HepG2 (cell line): ENCODE results near the gene ZNF331. TPM values are rescaled to one million over a fixed set of nuclear protein-coding genes. Genes with fewer than 3 reads are reported as not detected.

Experiments
- CAMTA2 ChIP-seq: sonication (generic); formaldehyde crosslinking; IDR thresholded peaks from 2 replicates; pipeline ENCODE4 v1.4.0; 2020; ENCODE audit warnings: mild to moderate bottlenecking, missing genetic modification reagents, borderline replicate concordance
- CREM ChIP-seq, 2 experiments: sonication (generic) in 1 of 2; formaldehyde crosslinking in 1 of 2; IDR thresholded peaks; 2 replicates each; pipeline versions ENCODE4 v1.4.0 to v1.6.1; 2016 to 2020; ENCODE audit warnings: antibody characterized with exemption in 1 of 2, mild to moderate bottlenecking in 1 of 2, missing genetic modification reagents in 1 of 2
- DDIT3 ChIP-seq: sonication (generic); formaldehyde crosslinking; IDR thresholded peaks from 2 replicates; pipeline ENCODE4 v1.4.0; 2020; ENCODE audit warnings: mild to moderate bottlenecking, missing genetic modification reagents
- FOSL1 ChIP-seq: sonication (generic); formaldehyde crosslinking; IDR thresholded peaks from 2 replicates; pipeline ENCODE4 v1.9.0; 2021; ENCODE audit warnings: missing genetic modification reagents, borderline replicate concordance
- HDAC2 ChIP-seq: sonication (generic); formaldehyde crosslinking; IDR thresholded peaks from 2 replicates; pipeline ENCODE4 v1.4.0; 2020; ENCODE audit warnings: missing genetic modification reagents
- MTA1 ChIP-seq: sonication (generic); formaldehyde crosslinking; IDR thresholded peaks from 2 replicates; pipeline ENCODE4 v1.4.0; 2020; ENCODE audit warnings: missing genetic modification reagents, mild to moderate bottlenecking, borderline replicate concordance
- REXO4 ChIP-seq: sonication (generic); formaldehyde crosslinking; IDR thresholded peaks from 2 replicates; pipeline ENCODE4 v1.8.0; 2022; ENCODE audit warnings: missing genetic modification reagents, mild to moderate bottlenecking, borderline replicate concordance
- SMARCE1 ChIP-seq: fragments of 450-650 bp; IDR thresholded peaks from 2 replicates; pipeline ENCODE4 v1.6.1; 2017; ENCODE audit warnings: borderline replicate concordance
- ZBTB37 ChIP-seq: sonication (generic); formaldehyde crosslinking; IDR thresholded peaks from 2 replicates; pipeline ENCODE4 v1.4.0; 2020; ENCODE audit warnings: mild to moderate bottlenecking, missing genetic modification reagents
- ZBTB4 ChIP-seq: sonication (generic); formaldehyde crosslinking; IDR thresholded peaks from 2 replicates; pipeline ENCODE4 v1.4.0; 2020; ENCODE audit warnings: missing genetic modification reagents, mild to moderate bottlenecking, borderline replicate concordance
- ZFY ChIP-seq: sonication (generic); formaldehyde crosslinking; IDR thresholded peaks from 2 replicates; pipeline ENCODE4 v1.4.0; 2020; ENCODE audit warnings: missing genetic modification reagents
- ZMAT3 ChIP-seq: sonication (generic); formaldehyde crosslinking; conservative IDR thresholded peaks from 2 replicates; pipeline ENCODE4 v1.7.0; 2021; ENCODE audit warnings: missing genetic modification reagents
- ZMYM2 ChIP-seq: sonication (generic); formaldehyde crosslinking; IDR thresholded peaks from 2 replicates; pipeline ENCODE4 v1.8.0; 2022; ENCODE audit warnings: mild to moderate bottlenecking, missing genetic modification reagents
- ZNF12 ChIP-seq: sonication (generic); formaldehyde crosslinking; IDR thresholded peaks from 2 replicates; pipeline ENCODE4 v1.5.0; 2020; ENCODE audit warnings: missing genetic modification reagents
- ZNF446 ChIP-seq: sonication (generic); formaldehyde crosslinking; IDR thresholded peaks from 2 replicates; pipeline ENCODE4 v1.5.0; 2020; ENCODE audit warnings: mild to moderate bottlenecking, missing genetic modification reagents
- ZNF7 ChIP-seq: IDR thresholded peaks from 2 replicates; pipeline ENCODE4 v1.6.1; 2016; ENCODE audit warnings: missing biosample characterization, missing genetic modification reagents
- polyA plus RNA-seq, 8 experiments: library from polyadenylated mRNA; depleted of rRNA in 3 of 8; stranded (reverse) in 7 of 8; unstranded in 1 of 8; fragments of >200 nt; fragmentation: Illumina TruSeq in 4 of 8; extraction: Trizol in 4 of 8; gene quantifications; 2 replicates each; pipeline versions ENCODE4 v1.2.1 to v1.2.3, GENCODE V29; 2011 to 2016; ENCODE audit warnings: low read depth in 4 of 8, missing spikeins in 1 of 8, mixed read lengths in 1 of 8; ENCODE audit not compliant: insufficient read depth in 1 of 8
- total RNA-seq, 5 experiments: library from RNA; depleted of rRNA; stranded (reverse); fragments of >200 nt; fragmentation: Illumina TruSeq; extraction: Trizol; gene quantifications; 2 replicates each; pipeline ENCODE4 v1.2.3, GENCODE V29; 2016; ENCODE audit warnings: low read depth in 1 of 5
- TF ChIP-seq, protein P1 (sequence below): sonication (generic); formaldehyde crosslinking; IDR thresholded peaks from 2 replicates; pipeline ENCODE4 v1.4.0; 2020; ENCODE audit warnings: low read depth, mild to moderate bottlenecking, missing genetic modification reagents
- TF ChIP-seq, protein P2 (sequence below): sonication (generic); formaldehyde crosslinking; IDR thresholded peaks from 2 replicates; pipeline ENCODE4 v1.8.1; 2023; ENCODE audit warnings: mild to moderate bottlenecking, missing genetic modification reagents, borderline replicate concordance
- TF ChIP-seq, protein P3 (sequence below), 2 experiments: sonication (generic) in 1 of 2; formaldehyde crosslinking in 1 of 2; IDR thresholded peaks; 2 replicates each; pipeline versions ENCODE4 v1.4.0 to v1.6.1; 2018 to 2020; ENCODE audit warnings: missing genetic modification reagents in 2 of 2, borderline replicate concordance in 1 of 2, low read depth in 1 of 2, mild to moderate bottlenecking in 1 of 2, missing biosample characterization in 1 of 2

Gene ZNF331
- total and polyA plus RNA-seq, 2 of the 13 experiments (the other 11 are each of a cell fraction or from before 2014, with no cell fraction given): 8.2 to 13.3 TPM

GRCh38 chr19:53507523-53508442 lies 30.2 kb upstream of the ZNF331 start (continued):
- peak; percentile 88 for TF ChIP-seq ZBTB4 (CRISPR knock-in tag)
- peak; percentile 77 for TF ChIP-seq ZFY (CRISPR knock-in tag)
- TF ChIP-seq FOSL1 (CRISPR knock-in tag): peak; percentile 24; the same call in 1 of the 2 replicates
- TF ChIP-seq SMARCE1: no peak
- TF ChIP-seq, protein P1, sequence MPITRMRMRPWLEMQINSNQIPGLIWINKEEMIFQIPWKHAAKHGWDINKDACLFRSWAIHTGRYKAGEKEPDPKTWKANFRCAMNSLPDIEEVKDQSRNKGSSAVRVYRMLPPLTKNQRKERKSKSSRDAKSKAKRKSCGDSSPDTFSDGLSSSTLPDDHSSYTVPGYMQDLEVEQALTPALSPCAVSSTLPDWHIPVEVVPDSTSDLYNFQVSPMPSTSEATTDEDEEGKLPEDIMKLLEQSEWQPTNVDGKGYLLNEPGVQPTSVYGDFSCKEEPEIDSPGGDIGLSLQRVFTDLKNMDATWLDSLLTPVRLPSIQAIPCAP (CRISPR knock-in tag): no peak
- peak; percentile 59; the same call in 1 of the 2 replicates for TF ChIP-seq MTA1 (CRISPR knock-in tag)
- peak; percentile 42; the same call in 1 of the 2 replicates for TF ChIP-seq ZMYM2
- peak; percentile 92 for TF ChIP-seq ZMAT3 (CRISPR knock-in tag)
- TF ChIP-seq, protein P2, sequence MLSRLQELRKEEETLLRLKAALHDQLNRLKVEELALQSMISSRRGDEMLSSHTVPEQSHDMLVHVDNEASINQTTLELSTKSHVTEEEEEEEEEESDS (CRISPR knock-in tag): no peak
- TF ChIP-seq, protein P3, sequence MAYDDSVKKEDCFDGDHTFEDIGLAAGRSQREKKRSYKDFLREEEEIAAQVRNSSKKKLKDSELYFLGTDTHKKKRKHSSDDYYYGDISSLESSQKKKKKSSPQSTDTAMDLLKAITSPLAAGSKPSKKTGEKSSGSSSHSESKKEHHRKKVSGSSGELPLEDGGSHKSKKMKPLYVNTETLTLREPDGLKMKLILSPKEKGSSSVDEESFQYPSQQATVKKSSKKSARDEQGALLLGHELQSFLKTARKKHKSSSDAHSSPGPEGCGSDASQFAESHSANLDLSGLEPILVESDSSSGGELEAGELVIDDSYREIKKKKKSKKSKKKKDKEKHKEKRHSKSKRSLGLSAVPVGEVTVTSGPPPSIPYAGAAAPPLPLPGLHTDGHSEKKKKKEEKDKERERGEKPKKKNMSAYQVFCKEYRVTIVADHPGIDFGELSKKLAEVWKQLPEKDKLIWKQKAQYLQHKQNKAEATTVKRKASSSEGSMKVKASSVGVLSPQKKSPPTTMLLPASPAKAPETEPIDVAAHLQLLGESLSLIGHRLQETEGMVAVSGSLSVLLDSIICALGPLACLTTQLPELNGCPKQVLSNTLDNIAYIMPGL (CRISPR knock-in tag; IDR thresholded peaks at IDR 0.05; ENCODE audit: borderline replicate concordance in 1 of 2, low read depth in 1 of 2): peak; percentile 21 to 44; a peak in 1 of 4 replicates
- no peak for TF ChIP-seq REXO4
- TF ChIP-seq CREM (IDR thresholded peaks at IDR 0.05): peak; percentile 70; the same call in 1 of the 2 replicates
- no peak for TF ChIP-seq CREM (CRISPR knock-in tag; IDR thresholded peaks at IDR 0.05)
- no peak for TF ChIP-seq DDIT3 (CRISPR knock-in tag)
- peak; percentile 60; the same call in 1 of the 2 replicates for TF ChIP-seq ZNF7 (CRISPR knock-in tag)
- peak; percentile 69 for TF ChIP-seq HDAC2 (CRISPR knock-in tag)
- TF ChIP-seq ZNF446 (CRISPR knock-in tag): no peak
- TF ChIP-seq CAMTA2 (CRISPR knock-in tag): no peak
- peak; percentile 91 for TF ChIP-seq ZBTB37 (CRISPR knock-in tag)
- TF ChIP-seq ZNF12 (CRISPR knock-in tag): peak; percentile 66; the same call in 1 of the 2 replicates
